HG03354 (cell line): ENCODE data around the gene ATP10A.

Experiments
- ATAC-seq: cut with Tn5 transposase; IDR thresholded peaks from one replicate; pipeline ENCODE4 v1.9.1; 2021; ENCODE audit warnings: mild to moderate bottlenecking; ENCODE audit not compliant: unreplicated experiment, poor library complexity, severe bottlenecking

ATP10A gene

GRCh38 chr15:25713736-25714537 lies 149.2 kb downstream of the ATP10A start:
- ATAC-seq, result no peak

GRCh38 chr15:25712961-25713355 lies 150.2 kb downstream of the ATP10A start:
- ATAC-seq, result no peak

GRCh38 chr15:25712192-25712960 lies 150.8 kb downstream of the ATP10A start:
- no peak for ATAC-seq

- ATAC-seq, result no peak
Measured at GRCh38 chr15:25711691-25712090, 151.4 kb downstream of the ATP10A start.

- ATAC-seq, result no peak
Measured at GRCh38 chr15:25711164-25711563, 152.0 kb downstream of the ATP10A start.

GRCh38 chr15:25710184-25710583 lies 152.9 kb downstream of the ATP10A start:
- ATAC-seq, result no peak

- ATAC-seq, result no peak
Measured at GRCh38 chr15:25709437-25710159, 153.5 kb downstream of the ATP10A start.

- ATAC-seq, result no peak
Measured at GRCh38 chr15:25708391-25708790, 154.7 kb downstream of the ATP10A start.

- no peak for ATAC-seq
Measured at GRCh38 chr15:25707656-25708365, 155.3 kb downstream of the ATP10A start.

- no peak for ATAC-seq
Measured at GRCh38 chr15:25706176-25706955, 156.8 kb downstream of the ATP10A start.

GRCh38 chr15:25705433-25706115 lies 157.6 kb downstream of the ATP10A start:
- no peak for ATAC-seq

GRCh38 chr15:25703726-25704125 lies 159.4 kb downstream of the ATP10A start:
- ATAC-seq, result no peak

- ATAC-seq, result no peak
Measured at GRCh38 chr15:25701721-25702465, 161.2 kb downstream of the ATP10A start.

GRCh38 chr15:25700916-25701315 lies 162.2 kb downstream of the ATP10A start:
- ATAC-seq, result no peak

GRCh38 chr15:25697586-25697985 lies 165.5 kb downstream of the ATP10A start:
- ATAC-seq, result no peak

- no peak for ATAC-seq
Measured at GRCh38 chr15:25695875-25696760, 167.0 kb downstream of the ATP10A start.

GRCh38 chr15:25694823-25695312 lies 168.3 kb downstream of the ATP10A start:
- ATAC-seq, result no peak
